GM06990 (cell line): ENCODE data around the gene MRPL4.

Experiments
- DNase-seq: peaks from one replicate; pipeline ENCODE4 v3.0.0-alpha.2; 2011; ENCODE audit not compliant: insufficient read length; ENCODE audit errors: extremely low read depth
- H3K27me3 ChIP-seq: replicated peaks from 2 replicates; pipeline ENCODE4 v1.6.0; 2011; ENCODE audit warnings: low read length; ENCODE audit not compliant: control insufficient read depth, insufficient read depth
- H3K36me3 ChIP-seq: 2 replicates; pipeline ENCODE4 v1.5.1; 2011; ENCODE audit warnings: low read length; ENCODE audit not compliant: control insufficient read depth, insufficient read depth
- H3K4me3 ChIP-seq: replicated peaks from 2 replicates; pipeline ENCODE4 v1.5.1; 2011; ENCODE audit warnings: low read depth, mild to moderate bottlenecking, control low read depth, low read length
- CTCF ChIP-seq: IDR thresholded peaks from 2 replicates; pipeline ENCODE4 v1.5.1; 2011; ENCODE audit warnings: low read length, control low read depth, mild to moderate bottlenecking, inconsistent platforms; ENCODE audit not compliant: insufficient read depth, poor library complexity, severe bottlenecking

Gene MRPL4

DNA sequence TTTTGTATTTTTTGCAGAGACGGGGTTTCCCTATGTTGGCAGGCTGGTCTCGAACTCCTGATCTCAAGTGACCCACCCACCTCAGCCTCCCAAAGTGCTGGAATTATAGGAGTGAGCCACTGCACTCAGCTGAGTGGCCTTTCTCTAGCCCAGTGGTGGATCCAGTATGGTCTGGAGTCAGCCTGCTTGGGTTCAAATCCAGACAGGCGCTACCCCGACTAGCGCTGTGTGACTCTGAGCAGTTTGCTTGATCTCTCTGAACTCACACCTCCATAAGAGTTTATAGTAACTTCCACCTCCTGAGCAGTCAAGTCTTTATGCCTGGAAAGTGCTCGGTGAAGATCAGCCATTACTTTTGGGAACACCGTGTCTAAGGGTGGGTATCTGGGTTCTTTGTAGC is 31.3 kb upstream of the MRPL4 start:
- no peak overlapping the region for H3K4me3 ChIP-seq
- DNase-seq: no peak
- no peaks in the 10 kb centered on the region for H3K27me3 ChIP-seq
- no peak for TF ChIP-seq CTCF
- H3K36me3 ChIP-seq: peaks cover 13% of the 10 kb centered on the region

DNA sequence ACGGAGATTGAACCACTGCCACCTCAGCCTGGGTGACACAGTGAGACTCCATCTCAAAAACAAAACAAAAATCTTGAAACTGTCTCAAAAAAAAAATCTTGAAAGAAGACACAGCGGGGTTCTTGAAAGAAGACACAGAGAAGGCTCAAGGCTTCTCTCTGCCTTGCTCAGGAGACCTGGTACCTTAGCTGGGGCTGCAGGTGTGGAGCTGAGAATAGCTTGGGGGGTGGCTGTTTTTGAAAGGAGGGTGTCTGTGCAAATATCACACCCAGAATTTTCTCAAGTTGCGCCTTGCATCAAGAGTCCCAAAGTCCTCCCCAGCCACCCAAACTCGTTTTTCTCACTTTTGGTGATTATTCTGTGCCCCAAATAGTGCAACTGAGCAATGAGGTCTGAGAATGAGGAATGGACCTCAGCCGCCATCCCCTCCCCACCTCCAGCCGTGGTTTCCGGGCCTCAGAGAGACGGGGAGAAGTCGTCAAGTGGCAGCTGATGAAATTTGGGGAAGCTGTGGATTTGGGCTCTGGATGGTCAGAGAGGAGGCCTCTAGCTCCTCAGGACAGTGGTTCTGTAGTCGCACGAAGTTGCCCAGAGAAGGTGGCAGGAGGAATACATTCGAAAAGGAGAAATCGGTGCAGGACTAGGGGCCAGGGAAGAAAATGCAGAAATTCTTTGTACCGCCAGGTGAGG is 29.7 kb upstream of the MRPL4 start:
- TF ChIP-seq CTCF: no peak
- H3K27me3 ChIP-seq: no peaks in the 10 kb centered on the region
- DNase-seq: no peak
- H3K36me3 ChIP-seq: peaks cover 13% of the 10 kb centered on the region
- no peak overlapping the region for H3K4me3 ChIP-seq

- Histone ChIP-seq H3K36me3 (peaks cover 13% of the 10 kb centered on the region), H3K27me3 (no peaks in the 10 kb centered on the region), H3K4me3 (no peak overlapping the region)
- no peak for DNase-seq
- TF ChIP-seq CTCF: no peak
Observed at GRCh38 chr19:10223488-10224213, 28.4 kb upstream of the MRPL4 start.

GRCh38 chr19:10224337-10224736 is 27.7 kb upstream of the MRPL4 start:
- DNase-seq: no peak
- TF ChIP-seq CTCF: no peak
- Histone ChIP-seq H3K4me3 (no peak overlapping the region), H3K36me3 (peaks cover 13% of the 10 kb centered on the region), H3K27me3 (no peaks in the 10 kb centered on the region)

DNA sequence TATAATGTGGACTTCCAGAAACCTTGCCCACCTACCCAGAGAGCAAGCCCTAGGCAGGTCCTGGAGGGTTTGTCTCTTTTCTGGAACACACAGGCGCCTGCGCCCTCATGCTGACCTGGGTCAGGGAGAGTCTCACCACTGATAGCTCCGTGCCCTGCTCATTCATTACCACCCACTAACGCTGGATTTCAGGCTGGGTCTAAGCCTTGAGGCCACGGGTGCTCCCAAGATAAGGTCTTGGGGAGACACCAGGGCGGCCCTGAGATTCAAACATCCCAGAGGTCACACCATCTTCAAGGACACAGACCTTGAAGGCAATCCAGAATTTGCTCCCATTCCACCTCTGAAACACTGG is 26.0 kb upstream of the MRPL4 start:
- H3K4me3 ChIP-seq: no peak overlapping the region
- DNase-seq: no peak
- H3K27me3 ChIP-seq: no peaks in the 10 kb centered on the region
- TF ChIP-seq CTCF: no peak
- peaks cover 13% of the 10 kb centered on the region for H3K36me3 ChIP-seq
